HG03571 (cell line): ENCODE results near the gene FLT3LG.
"Not testable (repeated sequence)": the region's sequence is repeated elsewhere in the genome, so short reads cannot be mapped to it uniquely, and the experiment has no call there.

Source experiments
- ATAC-seq: cut with Tn5 transposase; IDR thresholded peaks from one replicate; pipeline ENCODE4 v1.9.1; 2021; ENCODE audit not compliant: unreplicated experiment

The FLT3LG gene

DNA sequence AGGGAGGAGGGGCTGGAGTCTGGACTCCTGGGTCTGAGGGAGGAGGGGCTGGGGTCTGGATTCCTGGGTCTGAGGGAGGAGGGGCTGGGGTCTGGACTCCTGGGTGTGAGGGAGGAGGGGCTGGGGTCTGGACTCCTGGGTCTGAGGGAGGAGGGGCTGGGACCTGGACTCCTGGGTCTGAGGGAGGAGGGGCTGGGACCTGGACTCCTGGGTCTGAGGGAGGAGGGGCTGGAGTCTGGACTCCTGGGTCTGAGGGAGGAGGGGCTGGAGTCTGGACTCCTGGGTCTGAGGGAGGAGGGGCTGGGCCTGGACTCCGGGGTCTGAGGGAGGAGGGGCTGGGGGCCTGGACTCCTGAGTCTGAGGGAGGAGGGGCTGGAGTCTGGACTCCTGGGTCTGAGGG is 12.9 kb upstream of the FLT3LG start:
- not testable (repeated sequence) for ATAC-seq

- ATAC-seq = no peak
Measured at GRCh38 chr19:49461656-49462055, 12.4 kb upstream of the FLT3LG start.

DNA sequence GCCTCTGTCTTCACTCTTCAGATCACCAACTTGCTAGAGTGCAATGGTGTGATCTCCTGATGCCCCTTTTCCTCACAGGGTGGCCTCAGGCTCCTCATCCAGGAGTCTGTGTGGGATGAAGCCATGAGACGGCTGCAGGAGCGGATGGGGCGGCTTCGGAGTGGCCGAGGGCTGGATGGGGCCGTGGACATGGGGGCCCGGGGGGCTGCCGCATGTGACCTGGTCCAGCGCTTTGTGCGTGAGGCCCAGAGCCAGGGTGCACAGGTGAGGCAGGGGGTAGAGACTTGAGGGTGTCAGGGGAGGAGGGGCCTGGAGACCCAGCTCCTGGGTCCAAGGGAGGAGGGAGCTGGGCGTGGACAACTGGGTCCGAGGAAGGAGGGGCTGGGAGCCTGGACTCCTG is 11.5 kb upstream of the FLT3LG start:
- no peak for ATAC-seq

GRCh38 chr19:49463960-49464740 is 9.9 kb upstream of the FLT3LG start:
- no peak for ATAC-seq

DNA sequence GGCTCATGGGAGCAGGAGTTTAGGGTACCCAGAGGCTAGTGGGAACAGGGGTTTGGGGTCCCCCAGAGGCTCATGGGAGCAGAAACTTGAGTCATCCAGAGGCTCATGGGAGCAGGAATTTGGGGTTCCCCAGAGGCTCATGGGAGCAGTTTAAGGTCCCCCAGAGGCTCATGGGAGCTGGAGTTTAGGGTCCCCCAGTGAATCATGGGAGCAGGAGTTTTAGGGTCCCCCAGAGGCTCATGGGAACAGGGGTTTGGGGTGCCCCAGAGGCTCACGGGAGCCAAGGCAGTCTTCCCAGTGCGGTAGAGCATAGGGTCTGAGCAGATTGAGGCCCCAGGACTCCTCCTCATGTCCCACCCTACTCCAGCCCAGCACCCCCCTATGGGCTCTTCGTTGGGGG is 8.6 kb upstream of the FLT3LG start:
- no peak for ATAC-seq

- no peak for ATAC-seq
Measured at GRCh38 chr19:49468199-49468598, 5.8 kb upstream of the FLT3LG start.

- peak; percentile 56 for ATAC-seq
Measured at GRCh38 chr19:49468746-49469447, 5.1 kb upstream of the FLT3LG start.

DNA sequence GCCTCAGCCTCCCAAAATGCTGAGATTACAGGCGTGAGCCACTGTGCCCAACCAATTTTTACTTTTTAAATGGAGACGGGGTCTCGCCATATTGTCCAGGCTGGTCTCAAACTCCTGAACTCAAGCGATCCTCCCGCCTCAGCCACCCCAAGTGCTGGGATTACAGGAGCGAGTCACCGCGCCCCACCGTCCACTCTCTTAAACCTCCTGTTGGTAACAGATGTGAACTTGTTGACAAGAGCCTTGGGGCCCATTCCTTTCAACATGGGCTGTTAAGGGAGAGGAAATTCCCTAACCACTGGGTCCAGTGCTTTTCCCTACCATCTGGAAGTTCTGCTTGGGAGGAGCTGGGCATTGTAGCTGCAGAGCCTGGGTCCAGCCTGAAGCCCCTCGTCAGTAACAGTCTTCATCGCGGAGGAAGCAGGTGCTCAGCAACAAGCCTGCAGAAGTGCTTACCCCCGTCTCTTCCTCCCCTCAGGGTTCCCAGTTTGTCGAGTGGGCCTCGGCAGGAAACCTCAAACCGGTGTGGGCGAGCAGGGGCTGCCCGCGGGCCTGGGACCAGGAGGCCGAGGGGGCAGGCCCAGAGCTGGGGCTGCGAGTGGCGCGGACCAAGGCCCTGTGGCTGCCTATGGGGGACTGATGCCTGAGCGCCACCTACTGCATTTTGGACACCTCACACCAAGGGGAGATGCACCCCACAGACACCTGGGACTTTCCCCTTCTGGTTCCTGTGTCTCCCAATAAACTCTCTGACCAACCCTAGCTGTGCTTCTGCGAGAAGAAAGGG is 4.0 kb upstream of the FLT3LG start:
- no peak for ATAC-seq

DNA sequence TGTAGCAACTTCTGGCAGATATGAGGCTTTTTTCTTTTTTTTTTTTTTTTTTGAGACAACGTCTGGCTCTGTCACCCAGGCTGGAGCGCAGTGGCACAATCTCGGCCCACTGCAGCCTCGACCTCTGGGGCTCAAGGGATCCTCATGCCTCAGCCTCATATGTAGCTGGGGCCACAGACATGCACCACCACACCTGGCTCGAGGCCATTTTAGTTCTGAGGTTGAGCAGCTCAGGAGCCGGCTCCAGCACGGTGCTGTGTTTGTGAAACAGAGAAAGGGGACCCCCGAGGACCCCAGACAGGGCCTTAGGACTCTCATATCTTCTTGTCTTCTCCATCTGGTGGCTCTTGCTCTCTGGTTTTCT is 3.4 kb upstream of the FLT3LG start:
- ATAC-seq = no peak

DNA sequence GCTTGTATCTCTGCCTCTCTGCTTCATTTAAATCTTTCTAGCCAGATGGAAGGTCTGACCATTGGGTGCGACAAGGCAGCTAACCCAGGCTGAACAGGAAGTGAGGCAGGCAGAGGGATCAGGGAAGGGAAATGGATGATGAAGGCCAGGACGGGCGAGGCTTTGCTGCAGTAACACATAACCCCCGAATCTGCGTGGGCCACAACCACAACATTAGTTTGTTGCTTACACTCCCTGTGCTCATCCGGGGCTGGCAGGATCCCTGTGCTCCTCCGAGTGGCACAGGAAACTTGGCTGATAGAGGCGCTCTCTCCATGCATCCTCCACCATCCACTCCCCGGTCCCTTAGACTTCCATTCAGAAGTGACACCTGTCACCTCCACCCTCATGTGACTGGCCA is 1.1 kb upstream of the FLT3LG start:
- ATAC-seq = no peak

- ATAC-seq = not testable (repeated sequence)
Measured at GRCh38 chr19:49473501-49473867, 531 bp upstream of the FLT3LG start.

DNA sequence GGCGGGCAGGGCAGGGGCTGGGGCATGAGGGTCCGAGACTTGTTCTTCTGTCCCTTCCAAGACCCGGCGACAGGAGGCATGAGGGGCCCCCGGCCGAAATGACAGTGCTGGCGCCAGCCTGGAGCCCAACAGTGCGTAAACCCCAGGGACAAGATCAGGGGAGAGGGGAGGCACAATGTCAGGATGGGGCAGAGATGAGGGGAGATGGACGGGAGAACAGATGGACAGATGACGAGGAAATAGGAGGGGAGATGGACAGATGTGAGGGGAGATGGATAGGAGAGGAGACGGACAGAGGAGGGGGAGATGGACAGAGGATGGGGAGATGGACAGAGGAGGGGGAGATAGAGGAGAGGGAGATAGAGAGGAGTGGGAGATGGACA is 518 bp downstream of the FLT3LG start:
- no peak for ATAC-seq

DNA sequence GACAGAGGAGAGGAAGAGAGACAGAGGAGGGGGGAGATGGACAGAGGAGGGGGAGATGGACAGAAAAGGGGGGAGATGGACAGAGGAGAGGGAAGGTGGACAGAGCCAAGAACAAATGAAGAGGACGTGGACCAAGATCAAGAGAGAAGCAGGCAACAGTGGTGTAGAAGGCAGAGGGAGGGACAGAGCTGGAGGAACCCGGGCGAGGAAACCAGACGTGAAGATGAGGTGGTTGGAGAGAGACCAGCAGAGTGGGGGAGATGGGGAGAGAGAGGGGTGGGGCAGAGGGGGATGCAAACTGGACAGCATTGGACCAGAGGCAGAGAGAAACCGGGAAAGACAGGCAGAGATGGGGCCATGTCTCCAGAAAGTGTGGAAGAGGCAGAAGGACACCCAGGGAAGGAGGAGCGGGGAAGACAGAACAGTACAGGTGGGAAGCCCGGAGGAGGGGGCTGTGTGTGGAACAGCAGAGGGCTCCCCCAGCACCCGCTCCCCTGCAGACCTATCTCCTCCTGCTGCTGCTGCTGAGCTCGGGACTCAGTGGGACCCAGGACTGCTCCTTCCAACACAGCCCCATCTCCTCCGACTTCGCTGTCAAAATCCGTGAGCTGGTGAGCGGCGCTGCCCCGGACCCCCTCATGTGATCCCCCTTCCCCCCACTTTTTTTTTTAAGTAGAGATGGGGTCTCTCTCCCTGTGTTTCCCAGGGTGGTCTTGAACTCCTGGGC is 1.3 kb downstream of the FLT3LG start:
- ATAC-seq = no peak

GRCh38 chr19:49475995-49476880 is 2.2 kb downstream of the FLT3LG start:
- ATAC-seq = no peak

DNA sequence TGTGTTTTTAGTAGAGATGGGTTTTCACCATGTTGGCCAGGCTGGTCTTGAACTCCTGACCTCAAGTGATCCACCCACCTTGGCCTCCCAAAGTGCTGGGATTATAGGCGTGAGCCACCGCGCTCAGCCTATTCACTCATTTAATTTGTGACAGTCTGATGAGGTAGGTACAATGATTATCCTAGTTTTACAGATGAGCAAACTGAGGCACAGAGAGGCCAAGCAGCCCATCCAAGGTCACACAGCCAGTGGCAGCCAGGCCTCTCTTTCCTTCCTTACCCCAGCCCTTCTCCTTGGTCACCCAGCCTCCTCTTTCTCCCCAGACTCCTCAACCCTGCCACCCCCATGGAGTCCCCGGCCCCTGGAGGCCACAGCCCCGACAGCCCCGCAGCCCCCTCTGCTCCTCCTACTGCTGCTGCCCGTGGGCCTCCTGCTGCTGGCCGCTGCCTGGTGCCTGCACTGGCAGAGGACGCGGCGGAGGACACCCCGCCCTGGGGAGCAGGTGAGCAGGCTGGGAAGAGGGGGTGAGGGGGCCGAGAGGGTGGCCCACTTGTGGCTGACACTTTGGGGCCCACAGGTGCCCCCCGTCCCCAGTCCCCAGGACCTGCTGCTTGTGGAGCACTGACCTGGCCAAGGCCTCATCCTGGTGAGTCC is 6.1 kb downstream of the FLT3LG start:
- ATAC-seq = no peak

DNA sequence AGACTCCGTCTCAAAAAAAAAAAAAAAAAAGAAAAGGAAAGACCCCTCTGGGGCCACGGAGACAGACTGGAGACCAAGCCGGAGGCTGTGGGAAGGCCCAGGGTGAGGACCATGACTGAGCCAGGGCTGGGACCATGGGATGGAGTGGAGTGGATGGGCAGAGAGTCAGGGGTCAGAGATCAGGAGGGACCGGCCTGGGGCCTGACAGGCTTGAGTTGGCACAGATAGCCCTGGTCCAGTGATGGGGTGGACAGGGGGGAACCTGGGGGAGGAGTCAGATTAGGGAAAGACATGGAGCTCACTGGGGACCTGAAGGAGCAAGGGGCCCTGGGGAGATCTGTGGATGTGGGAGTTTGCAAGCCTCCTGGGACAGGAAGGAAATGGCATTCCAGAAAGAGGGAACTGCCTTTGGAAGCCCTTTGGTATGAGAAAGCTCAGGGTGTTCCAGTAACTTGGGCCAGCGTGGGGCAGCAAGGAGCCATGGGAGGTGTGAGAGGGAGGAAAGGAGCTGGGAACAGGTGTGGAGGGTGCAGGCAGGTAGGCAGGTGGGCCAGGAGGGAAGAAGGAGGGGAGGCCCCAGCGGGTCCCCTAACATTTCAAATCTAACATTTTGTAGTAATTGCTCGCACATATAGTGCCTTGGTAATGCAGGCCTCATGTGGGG is 7.1 kb downstream of the FLT3LG start:
- no peak for ATAC-seq

GRCh38 chr19:49486232-49486631 is 12.2 kb downstream of the FLT3LG start:
- no peak for ATAC-seq

GRCh38 chr19:49486710-49487276 is 12.8 kb downstream of the FLT3LG start:
- ATAC-seq = no peak
